A549 treated with AZD2906 at 1 μM for 4 hours (cell line): ENCODE data around the gene IPCEF1. TPM values are rescaled to one million over a fixed set of nuclear protein-coding genes. Genes with fewer than 3 reads are reported as not detected.

ENCODE experiments used
- total RNA-seq: library from RNA; stranded (reverse); fragments of 200-300 nt; extraction: Qiagen RNA extraction; gene quantifications from 5 replicates; pipeline ENCODE4 v1.2.3, GENCODE V29; 2022

Gene IPCEF1, protein sequence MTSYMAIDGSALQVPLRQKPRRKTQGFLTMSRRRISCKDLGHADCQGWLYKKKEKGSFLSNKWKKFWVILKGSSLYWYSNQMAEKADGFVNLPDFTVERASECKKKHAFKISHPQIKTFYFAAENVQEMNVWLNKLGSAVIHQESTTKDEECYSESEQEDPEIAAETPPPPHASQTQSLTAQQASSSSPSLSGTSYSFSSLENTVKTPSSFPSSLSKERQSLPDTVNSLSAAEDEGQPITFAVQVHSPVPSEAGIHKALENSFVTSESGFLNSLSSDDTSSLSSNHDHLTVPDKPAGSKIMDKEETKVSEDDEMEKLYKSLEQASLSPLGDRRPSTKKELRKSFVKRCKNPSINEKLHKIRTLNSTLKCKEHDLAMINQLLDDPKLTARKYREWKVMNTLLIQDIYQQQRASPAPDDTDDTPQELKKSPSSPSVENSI
- 0.05 to 0.09 TPM (median 0.07 TPM) in 5 replicates for total RNA-seq

DNA sequence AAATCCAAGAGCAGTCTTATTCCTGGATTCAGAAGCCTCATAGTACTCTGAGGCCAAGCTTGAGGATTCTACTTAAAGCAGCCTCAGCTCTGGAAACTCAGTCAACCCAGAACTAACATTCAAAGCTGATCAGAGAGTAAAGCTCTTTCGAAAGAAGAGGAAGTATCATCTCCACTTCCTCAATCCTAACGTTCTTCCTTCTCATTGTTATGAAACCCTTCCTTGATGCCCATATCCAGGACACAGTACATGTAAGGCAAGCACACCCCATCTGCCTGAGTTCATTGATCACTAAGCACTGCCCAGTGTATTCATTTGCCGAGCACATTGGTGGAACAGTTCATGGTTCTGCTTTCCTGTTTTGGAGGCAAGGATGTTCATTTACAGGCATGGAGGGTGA is at the start of gene IPCEF1:
TSS of gene IPCEF1 (minus strand) at position 114 of the 400 bp plus-strand sequence. CDS start 90,856 bp downstream, outside the sequence.

Other genes with a start within 250 kb of the IPCEF1 start
- gene CNKSR3, start 153.9 kb upstream of the IPCEF1 start, total RNA-seq: 9.3 to 12.1 TPM (median 10.3 TPM) in 5 replicates